GM12891 (cell line): ENCODE data around the gene HIGD1B.

Experiments used
- POLR2A ChIP-seq: IDR thresholded peaks from 2 replicates; pipeline ENCODE4 v1.6.1; 2011; ENCODE audit warnings: low read depth, low read length, control low read depth
- POLR2AphosphoS5 ChIP-seq: IDR thresholded peaks from 2 replicates; pipeline ENCODE4 v1.6.1; 2011; ENCODE audit warnings: low read depth, low read length, control low read depth
- POU2F2 ChIP-seq: IDR thresholded peaks from 2 replicates; pipeline ENCODE4 v1.6.1; 2011; ENCODE audit warnings: low read depth, mild to moderate bottlenecking, control low read depth, low read length, moderate library complexity
- SPI1 ChIP-seq: IDR thresholded peaks from 2 replicates; pipeline ENCODE4 v1.6.1; 2011; ENCODE audit warnings: low read depth, low read length, control low read depth
- TAF1 ChIP-seq: IDR thresholded peaks from 2 replicates; pipeline ENCODE4 v1.6.1; 2011; ENCODE audit warnings: low read depth, low read length, control low read depth

DNA sequence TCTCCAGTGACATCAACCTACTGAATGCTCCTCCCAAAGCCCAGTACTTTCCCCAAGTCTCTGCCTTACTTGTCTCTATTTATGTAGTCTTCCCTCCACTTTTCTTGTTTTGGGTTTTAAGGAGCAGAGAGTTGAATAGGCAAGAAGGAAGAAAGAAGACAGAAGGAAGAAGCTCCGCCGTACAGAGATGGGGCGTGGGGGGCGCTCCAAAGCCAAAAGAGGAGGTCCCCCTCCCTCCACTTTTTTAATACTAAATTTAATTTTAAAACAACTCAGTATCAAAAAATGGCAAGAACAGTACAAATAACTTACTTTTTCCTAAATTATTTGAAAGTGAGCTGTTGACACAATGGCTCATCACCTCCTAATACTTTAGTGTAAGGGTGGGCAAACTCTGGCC, 47.0 kb downstream of the HIGD1B start:
- TF ChIP-seq POLR2A (no peak), TAF1 (no peak), POLR2AphosphoS5 (no peak), SPI1 (no peak), POU2F2 (no peak)
